Sigmoid colon (tissue), 7 donors: ENCODE measurements around the gene LSM2. TPM values are rescaled to one million over a fixed set of nuclear protein-coding genes. Genes with fewer than 3 reads are reported as not detected.
A peak's percentile ranks its signal among the peaks of the same experiment; 100 is the strongest.

Experiments used
- DNase-seq: peaks from one replicate; pipeline ENCODE4 v3.0.0-alpha.2; 2019
- H3K27ac ChIP-seq, 4 donors: fragments of 200-600 bp; sonication (generic); one replicate each; pipeline ENCODE4 v1.5.1; 2016 to 2019; ENCODE audit warnings: mild to moderate bottlenecking in 1 of 4
- H3K27me3 ChIP-seq, 3 donors: fragments of 200-600 bp; sonication (generic); one replicate each; pipeline ENCODE4 v1.5.1; 2019; ENCODE audit warnings: mild to moderate bottlenecking in 1 of 3
- H3K36me3 ChIP-seq, 4 donors: fragments of 200-600 bp; sonication (generic); one replicate each; pipeline ENCODE4 v1.5.1; 2016 to 2019
- H3K4me1 ChIP-seq, 4 donors: fragments of 200-600 bp; sonication (generic); one replicate each; pipeline ENCODE4 v1.5.1; 2017 to 2019
- H3K4me3 ChIP-seq, 4 donors: fragments of 200-600 bp; sonication (generic); one replicate each; pipeline ENCODE4 v1.5.1; 2017 to 2019; ENCODE audit warnings: mild to moderate bottlenecking in 2 of 4, moderate library complexity in 1 of 4
- H3K9me3 ChIP-seq, 4 donors: fragments of 200-600 bp in 3 of 4; sonication (generic) in 3 of 4; one replicate each; pipeline versions ENCODE4 v1.5.1 to v1.6.1; 2013 to 2019
- CTCF ChIP-seq, 4 experiments: fragments of 450-650 bp in 3 of 4; fragments of 200-600 bp in 1 of 4; IDR thresholded peaks; one replicate each; pipeline ENCODE4 v1.5.1; 2016 to 2019; ENCODE audit warnings: antibody characterized with exemption in 4 of 4, mild to moderate bottlenecking in 3 of 4, moderate library complexity in 2 of 4
- EP300 ChIP-seq, 4 donors: sonication (generic); formaldehyde crosslinking; IDR thresholded peaks; one replicate each; pipeline ENCODE4 v1.6.1; 2017; ENCODE audit warnings: antibody characterized with exemption in 4 of 4
- POLR2A ChIP-seq, 2 donors: fragments of 450-650 bp; IDR thresholded peaks; one replicate each; pipeline ENCODE4 v1.6.1; 2016; ENCODE audit warnings: antibody characterized with exemption in 2 of 2, mild to moderate bottlenecking in 2 of 2, moderate library complexity in 2 of 2
- POLR2AphosphoS5 ChIP-seq, 4 donors: sonication (generic); formaldehyde crosslinking; IDR thresholded peaks; one replicate each; pipeline ENCODE4 v1.6.1; 2017; ENCODE audit warnings: antibody characterized with exemption in 4 of 4
- WGBS, 2 donors: extraction: QIAGEN DNeasy Blood & Tissue Kit; methylation state at CpG; one replicate each; pipeline ENCODE4 v1.1.7; 2013; 5-methylcytosine and 5-hydroxymethylcytosine counted together
- intact Hi-C: fragments of 100-400 bp; cut with DNase I; formaldehyde crosslinking; loops from one replicate; pipeline ENCODE4 v1.15.1; 2023
- polyA plus RNA-seq, 3 donors: library from polyadenylated mRNA; stranded (reverse); fragments of 200-250 nt; gene quantifications; one replicate each; pipeline ENCODE4 v1.2.3, GENCODE V29; 2013
- total RNA-seq, 4 donors: library from RNA; depleted of rRNA; stranded (reverse); fragments of >200 nt; gene quantifications; one replicate each; pipeline ENCODE4 v1.1.0, GENCODE V29; 2016
- donor health status: healthy with polysubstance abuse.
- donor health status: Bipolar disorder and iron deficiency.
- donor health status: healthy.

The LSM2 gene
- total and polyA plus RNA-seq, 7 donors = 28.4 to 94.7 (median 49.9) TPM

- TF ChIP-seq POLR2A (IDR thresholded peaks at IDR 0.05) (no peak), EP300 (IDR thresholded peaks at IDR 0.05) (no peak), POLR2AphosphoS5 (IDR thresholded peaks at IDR 0.05) (peak in 1 of 4 donors; percentile 29), CTCF (IDR thresholded peaks at IDR 0.05) (no peak)
- Histone ChIP-seq H3K27me3 (no peaks in the 10 kb centered on the region), H3K4me1 (peaks cover 0 to 44% (median 40%) of the 10 kb centered on the region in 4 donors), H3K27ac (peak overlapping the region; percentile 75 to 96 (median 94)), H3K9me3 (no peaks in the 10 kb centered on the region), H3K36me3 (peaks cover 0 to 1% (median 0%) of the 10 kb centered on the region in 4 donors), H3K4me3 (peak overlapping the region; percentile 56 to 65 (median 59))
- 40 to 81% methylated on average over 15 of the region's 15 CpGs for WGBS, 2 donors
- DNase-seq = no peak
- intact Hi-C loops = loop anchor here (2.0 to 10.0 kb wide), 3 partner anchors 103 to 287 kb away; partner anchors contain the start of genes ATP6V1G2, DDAH2, DDX39B and NELFE
These were observed 24.8 kb upstream of the LSM2 start for GRCh38 chr6:31831350-31832215.

DNA sequence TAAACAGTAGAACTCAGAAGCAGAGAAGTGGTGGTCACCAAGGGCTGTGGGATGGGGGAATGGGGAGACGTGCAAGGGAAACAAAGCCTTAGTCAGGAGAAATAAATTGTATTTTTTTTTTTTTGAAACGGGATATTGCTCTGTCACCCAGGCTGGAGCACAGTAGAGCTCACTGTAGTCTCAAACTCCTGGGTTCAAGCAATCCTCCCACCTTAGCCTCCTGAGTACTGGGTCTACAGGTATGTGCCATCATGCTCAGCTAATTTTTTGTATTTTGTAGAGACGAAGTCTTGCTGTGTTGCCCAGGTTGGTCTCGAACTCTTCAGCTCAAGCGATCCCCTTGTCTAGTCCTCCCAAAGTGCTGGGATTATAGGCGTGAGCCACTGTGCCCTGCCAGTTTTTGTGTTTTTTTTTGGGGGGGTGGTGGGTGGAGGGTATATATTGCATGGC is 24.1 kb upstream of the LSM2 start:
- no peak for DNase-seq
- Histone ChIP-seq H3K9me3 (no peaks in the 10 kb centered on the region), H3K4me3 (peak overlapping the region; percentile 56 to 65 (median 59)), H3K27ac (peak overlapping the region; percentile 75 to 96 (median 94)), H3K4me1 (peaks cover 0 to 44% (median 40%) of the 10 kb centered on the region in 4 donors), H3K36me3 (no peaks in the 10 kb centered on the region), H3K27me3 (no peaks in the 10 kb centered on the region)
- intact Hi-C loops = loop anchor here (1.0 to 10.0 kb wide), 5 partner anchors 35 to 286 kb away; partner anchors contain the start of genes ATP6V1G2, DDAH2, DDX39B and NELFE
- no peak for TF ChIP-seq POLR2A (IDR thresholded peaks at IDR 0.05)
- TF ChIP-seq POLR2AphosphoS5 (IDR thresholded peaks at IDR 0.05) = peak in 1 of 4 donors; percentile 17
- WGBS, 2 donors = 21 to 53% methylated on average over 6 of the region's 6 CpGs

DNA sequence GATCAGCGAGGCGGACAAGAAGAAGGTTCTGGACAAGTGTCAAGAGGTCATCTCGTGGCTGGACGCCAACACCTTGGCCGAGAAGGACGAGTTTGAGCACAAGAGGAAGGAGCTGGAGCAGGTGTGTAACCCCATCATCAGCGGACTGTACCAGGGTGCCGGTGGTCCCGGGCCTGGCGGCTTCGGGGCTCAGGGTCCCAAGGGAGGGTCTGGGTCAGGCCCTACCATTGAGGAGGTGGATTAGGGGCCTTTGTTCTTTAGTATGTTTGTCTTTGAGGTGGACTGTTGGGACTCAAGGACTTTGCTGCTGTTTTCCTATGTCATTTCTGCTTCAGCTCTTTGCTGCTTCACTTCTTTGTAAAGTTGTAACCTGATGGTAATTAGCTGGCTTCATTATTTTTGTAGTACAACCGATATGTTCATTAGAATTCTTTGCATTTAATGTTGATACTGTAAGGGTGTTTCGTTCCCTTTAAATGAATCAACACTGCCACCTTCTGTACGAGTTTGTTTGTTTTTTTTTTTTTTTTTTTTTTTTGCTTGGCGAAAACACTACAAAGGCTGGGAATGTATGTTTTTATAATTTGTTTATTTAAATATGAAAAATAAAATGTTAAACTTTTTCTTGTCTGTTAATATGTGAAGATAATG is 23.0 kb upstream of the LSM2 start:
- H3K27ac ChIP-seq = peak overlapping the region; percentile 75 to 96 (median 94)
- peak overlapping the region; percentile 56 to 65 (median 59) for H3K4me3 ChIP-seq
- 0 to 1% methylated on average over 12 to 15 of the region's 15 CpGs for WGBS, 2 donors
- TF ChIP-seq CTCF (IDR thresholded peaks at IDR 0.05) (peak in 2 of 4 experiments; percentile 25 to 36), EP300 (IDR thresholded peaks at IDR 0.05) (no peak), POLR2A (IDR thresholded peaks at IDR 0.05) (no peak), POLR2AphosphoS5 (IDR thresholded peaks at IDR 0.05) (peak in 2 of 4 donors; percentile 25 to 59)
- H3K27me3 ChIP-seq = no peaks in the 10 kb centered on the region
- DNase-seq = no peak
- intact Hi-C loops = loop anchor here (1.0 to 10.0 kb wide), 7 partner anchors 33 to 1215 kb away; partner anchors contain the start of genes AGPAT1, ATP6V1G2, DDAH2 and DDX39B
- H3K9me3 ChIP-seq = no peaks in the 10 kb centered on the region
- peaks cover 0 to 40% (median 37%) of the 10 kb centered on the region in 4 donors for H3K4me1 ChIP-seq
- H3K36me3 ChIP-seq = no peaks in the 10 kb centered on the region

DNA sequence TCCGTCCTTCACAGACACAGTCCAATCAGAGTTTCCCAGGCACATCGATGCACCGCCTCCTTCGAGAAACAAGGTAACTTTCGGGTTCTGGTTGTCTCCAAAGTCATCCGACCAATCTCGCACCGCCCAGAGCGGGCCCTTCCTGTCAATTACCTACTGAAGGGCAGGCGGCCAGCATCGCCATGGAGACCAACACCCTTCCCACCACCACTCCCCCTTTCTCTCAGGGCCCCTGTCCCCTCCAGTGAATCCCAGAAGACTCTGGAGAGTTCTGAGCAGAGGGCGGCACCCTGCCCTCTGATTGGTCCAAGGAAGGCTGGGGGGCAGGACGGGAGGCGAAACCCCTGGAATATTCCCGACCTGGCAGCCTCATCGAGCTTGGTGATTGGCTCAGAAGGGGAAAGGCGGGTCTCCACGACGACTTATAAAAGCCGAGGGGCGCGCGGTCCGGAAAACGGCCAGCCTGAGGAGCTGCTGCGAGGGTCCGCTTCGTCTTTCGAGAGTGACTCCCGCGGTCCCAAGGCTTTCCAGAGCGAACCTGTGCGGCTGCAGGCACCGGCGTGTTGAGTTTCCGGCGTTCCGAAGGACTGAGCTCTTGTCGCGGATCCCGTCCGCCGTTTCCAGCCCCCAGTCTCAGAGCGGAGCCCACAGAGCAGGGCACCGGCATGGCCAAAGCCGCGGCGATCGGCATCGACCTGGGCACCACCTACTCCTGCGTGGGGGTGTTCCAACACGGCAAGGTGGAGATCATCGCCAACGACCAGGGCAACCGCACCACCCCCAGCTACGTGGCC is 20.7 kb upstream of the LSM2 start, which contains the start of gene HSPA1B:
HSPA1B (plus strand) TSS at position 453 of the 794 bp plus-strand sequence; CDS start at position 666, 213 bp downstream.
- no peaks in the 10 kb centered on the region for H3K36me3 ChIP-seq
- H3K27ac ChIP-seq = peak within 1 kb of the TSS; percentile 86 to 98 (median 95)
- TF ChIP-seq POLR2AphosphoS5 (IDR thresholded peaks at IDR 0.05) (peak; percentile 100), POLR2A (IDR thresholded peaks at IDR 0.05) (peak; percentile 100), EP300 (IDR thresholded peaks at IDR 0.05) (peak in 1 of 4 donors; percentile 93), CTCF (IDR thresholded peaks at IDR 0.05) (no peak)
- WGBS, 2 donors = 0% methylated on average over 52 of the region's 56 CpGs
- peaks cover 0 to 49% (median 45%) of the 10 kb centered on the region in 4 donors for H3K4me1 ChIP-seq
- H3K27me3 ChIP-seq = no peaks in the 10 kb centered on the region
- H3K9me3 ChIP-seq = no peaks in the 10 kb centered on the region
- DNase-seq = peak; percentile 100
- intact Hi-C loops = loop anchor here (1.0 to 10.0 kb wide), 3 partner anchors 162 to 1213 kb away; partner anchors contain the start of genes AGPAT1, MRPS18B, PPP1R10 and RNF5
- peak within 1 kb of the TSS; percentile 60 to 74 (median 68) for H3K4me3 ChIP-seq
